HUES6 (cell line): ENCODE measurements around the gene ABL2.

Experiments used
- H3K27ac ChIP-seq: 2 replicates; pipeline ENCODE4 v1.7.0; 2013; ENCODE audit warnings: low read depth, mild to moderate bottlenecking, low read length, inconsistent platforms
- H3K27me3 ChIP-seq: 2 replicates; pipeline ENCODE4 v1.6.1; 2013; ENCODE audit warnings: low read length; ENCODE audit not compliant: control insufficient read depth, insufficient read depth
- H3K36me3 ChIP-seq: 2 replicates; pipeline ENCODE4 v1.6.1; 2013; ENCODE audit warnings: low read length; ENCODE audit not compliant: control insufficient read depth, insufficient read depth
- H3K4me1 ChIP-seq: 2 replicates; pipeline ENCODE4 v1.6.1; 2013; ENCODE audit warnings: low read length; ENCODE audit not compliant: control insufficient read depth, insufficient read depth
- H3K4me3 ChIP-seq: 2 replicates; pipeline ENCODE4 v1.5.1; 2013; ENCODE audit warnings: low read depth, low read length
- H3K9ac ChIP-seq: one replicate; pipeline ENCODE4 v1.6.1; 2013; ENCODE audit warnings: mild to moderate bottlenecking, low read length
- H3K9me3 ChIP-seq: 2 replicates; pipeline ENCODE4 v1.6.1; 2013; ENCODE audit warnings: low read depth, low read length; ENCODE audit not compliant: control insufficient read depth, insufficient read depth

Gene ABL2

DNA sequence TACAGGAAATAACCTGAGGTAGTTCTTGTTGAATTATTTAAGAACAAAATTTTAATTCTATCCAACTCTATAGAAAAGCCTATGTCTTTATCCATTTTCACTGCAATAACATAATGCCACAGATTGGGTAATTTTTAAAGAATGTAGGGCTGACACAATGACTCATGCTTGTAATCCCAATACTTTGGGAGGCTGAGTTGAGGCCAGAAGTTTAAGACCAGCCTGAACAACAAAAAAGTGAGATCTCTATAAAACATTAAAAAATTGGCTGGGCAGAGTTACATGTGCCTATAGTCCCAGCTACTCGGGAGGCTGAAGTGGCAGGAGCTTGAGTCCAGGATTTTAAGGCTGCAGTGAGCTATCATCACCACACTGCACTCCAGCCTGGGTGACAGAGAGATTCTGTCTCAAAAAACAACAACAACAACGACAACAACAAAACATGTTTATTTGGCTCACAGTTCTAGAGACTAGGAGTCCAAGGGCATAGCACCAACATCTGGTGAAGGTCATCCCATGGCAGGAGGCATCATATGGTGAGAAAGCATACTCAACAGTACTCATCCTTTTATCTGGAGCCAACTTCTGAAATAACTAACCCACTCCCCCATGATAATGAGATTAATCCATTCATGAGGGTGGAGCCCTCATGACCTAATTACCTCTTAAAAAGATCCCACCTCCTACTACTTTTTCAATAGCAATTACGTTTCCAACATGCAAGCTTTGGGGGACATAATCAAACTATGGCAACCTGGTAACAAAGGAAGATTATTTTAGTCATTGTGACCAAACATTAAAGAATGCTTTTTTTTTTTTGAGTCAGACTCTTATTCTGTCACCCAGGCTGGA lies 59.6 kb downstream of the ABL2 start:
- no peaks in the 10 kb centered on the region for H3K9me3 ChIP-seq
- H3K27me3 ChIP-seq: no peaks in the 10 kb centered on the region
- no peak overlapping the region for H3K27ac ChIP-seq
- no peaks in the 10 kb centered on the region for H3K36me3 ChIP-seq
- no peak overlapping the region for H3K9ac ChIP-seq
- H3K4me1 ChIP-seq: no peaks in the 10 kb centered on the region
- H3K4me3 ChIP-seq: no peak overlapping the region

DNA sequence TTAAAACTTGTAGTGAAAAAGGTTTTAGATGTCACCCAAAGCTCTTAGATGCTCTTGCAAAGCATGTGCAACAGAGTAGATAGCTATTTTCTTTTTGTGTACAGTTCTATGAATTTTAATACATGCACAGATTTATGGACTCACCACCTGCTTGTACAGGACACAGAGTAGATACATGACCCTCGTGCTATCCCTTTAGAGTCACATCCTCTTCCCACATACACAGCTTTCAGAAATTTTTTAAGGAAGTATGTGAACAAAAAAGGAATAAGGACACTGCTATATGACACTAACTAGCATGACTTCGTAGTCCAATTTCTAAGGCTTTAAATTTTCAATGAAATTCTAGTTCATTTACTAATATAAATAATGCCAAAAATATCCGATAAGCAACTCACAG lies 60.9 kb downstream of the ABL2 start:
- Histone ChIP-seq H3K36me3 (no peaks in the 10 kb centered on the region), H3K9ac (no peak overlapping the region), H3K9me3 (no peaks in the 10 kb centered on the region), H3K27me3 (no peaks in the 10 kb centered on the region), H3K4me3 (no peak overlapping the region), H3K4me1 (peaks cover 6% of the 10 kb centered on the region; the same call in 1 of the 2 replicates), H3K27ac (no peak overlapping the region)

DNA sequence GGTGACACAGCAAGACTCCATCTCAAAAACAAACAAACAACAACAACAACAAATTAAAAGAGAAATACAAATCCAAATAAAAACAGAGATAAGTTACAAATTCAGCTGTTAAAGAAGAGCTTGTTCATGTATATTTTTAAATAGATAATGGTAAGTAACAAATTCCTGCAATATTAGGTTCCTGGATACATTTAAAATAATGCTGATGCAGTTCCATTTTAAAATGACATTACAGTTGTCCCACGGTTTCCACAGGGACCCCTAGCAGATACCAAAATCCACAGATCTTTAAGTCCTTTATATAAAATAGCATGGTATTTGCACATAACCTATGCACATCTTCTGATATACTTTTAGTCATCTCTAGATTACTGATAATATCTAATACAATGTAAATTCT lies 61.5 kb downstream of the ABL2 start:
- H3K9me3 ChIP-seq: no peaks in the 10 kb centered on the region
- no peak overlapping the region for H3K4me3 ChIP-seq
- no peak overlapping the region for H3K9ac ChIP-seq
- no peak overlapping the region for H3K27ac ChIP-seq
- peaks cover 10% of the 10 kb centered on the region; the same call in 1 of the 2 replicates for H3K4me1 ChIP-seq
- H3K27me3 ChIP-seq: no peaks in the 10 kb centered on the region
- no peaks in the 10 kb centered on the region for H3K36me3 ChIP-seq

DNA sequence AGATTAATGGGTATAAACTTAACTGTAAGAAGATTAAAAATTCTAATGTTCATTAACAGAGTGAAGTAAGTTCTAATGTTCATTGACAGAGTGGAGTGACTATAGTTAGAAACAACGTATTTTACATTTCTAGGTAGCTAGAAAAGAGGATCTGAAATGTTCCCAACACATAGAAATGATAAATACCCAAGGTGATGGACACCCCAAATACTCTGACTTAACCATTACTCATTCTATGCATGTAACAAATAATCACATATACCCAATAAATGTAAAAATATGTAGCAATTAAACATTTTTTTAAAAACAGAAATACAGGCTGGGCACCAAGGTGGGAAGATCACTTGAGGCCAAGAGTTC lies 62.1 kb downstream of the ABL2 start:
- Histone ChIP-seq H3K9ac (no peak overlapping the region), H3K9me3 (no peaks in the 10 kb centered on the region), H3K36me3 (no peaks in the 10 kb centered on the region), H3K4me3 (no peak overlapping the region), H3K27ac (no peak overlapping the region), H3K4me1 (peaks cover 11% of the 10 kb centered on the region; the same call in 1 of the 2 replicates), H3K27me3 (no peaks in the 10 kb centered on the region)

DNA sequence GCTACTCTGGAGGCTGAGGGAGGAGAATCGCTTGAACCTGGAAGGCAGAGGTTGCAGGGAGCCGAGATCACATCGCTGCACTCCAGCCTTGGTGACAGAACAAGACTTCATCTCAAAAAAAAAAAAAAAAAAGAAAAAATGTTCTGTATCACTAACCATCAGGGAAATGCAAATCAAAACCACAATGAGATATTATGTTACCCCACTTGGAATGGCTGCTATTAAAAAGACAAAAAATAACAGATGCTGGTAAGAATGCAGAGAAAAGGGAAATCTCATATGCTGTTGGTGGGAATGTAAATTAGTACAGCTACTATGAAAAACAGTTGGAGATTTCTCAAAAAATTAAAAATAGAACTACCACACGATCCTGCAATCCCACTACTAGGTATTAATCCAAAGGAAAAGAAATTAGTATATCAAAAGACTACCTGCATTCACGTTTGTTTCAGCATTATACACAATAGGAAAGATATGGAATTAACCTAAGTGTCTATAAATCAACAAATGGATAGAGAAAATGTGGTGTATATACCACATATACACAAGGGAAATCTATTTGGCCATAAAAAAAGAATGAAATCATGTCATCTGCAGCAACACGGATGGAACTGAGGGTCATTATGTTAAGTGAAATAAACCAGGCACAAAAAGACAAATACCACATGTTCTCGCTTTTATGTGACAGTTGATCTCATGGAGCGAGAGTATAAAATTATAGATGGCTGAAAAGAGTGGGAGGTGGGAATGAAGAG lies 62.6 kb downstream of the ABL2 start:
- no peaks in the 10 kb centered on the region for H3K9me3 ChIP-seq
- H3K4me1 ChIP-seq: peaks cover 11% of the 10 kb centered on the region; the same call in 1 of the 2 replicates
- H3K27me3 ChIP-seq: no peaks in the 10 kb centered on the region
- H3K27ac ChIP-seq: no peak overlapping the region
- H3K36me3 ChIP-seq: no peaks in the 10 kb centered on the region
- H3K9ac ChIP-seq: no peak overlapping the region
- no peak overlapping the region for H3K4me3 ChIP-seq

DNA sequence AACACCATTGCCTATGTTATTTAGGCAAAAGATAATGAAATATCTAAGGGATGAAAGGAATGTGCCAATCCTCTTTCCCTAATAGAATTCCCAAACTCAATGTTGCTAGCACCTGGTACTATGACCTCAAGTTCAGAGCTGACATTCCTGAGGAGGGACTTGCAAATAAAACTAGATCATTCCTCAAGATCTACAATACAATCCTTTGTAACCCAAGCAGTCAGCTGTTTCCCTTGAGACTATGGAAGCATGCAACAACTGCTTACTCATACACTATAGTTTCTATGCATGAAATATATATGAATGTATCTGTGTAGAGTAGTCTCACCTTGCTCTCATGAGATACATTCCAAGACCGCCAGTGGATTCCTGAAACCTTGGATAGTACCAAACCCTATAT lies 65.0 kb downstream of the ABL2 start:
- Histone ChIP-seq H3K9me3 (no peaks in the 10 kb centered on the region), H3K27me3 (no peaks in the 10 kb centered on the region), H3K4me3 (no peak overlapping the region), H3K36me3 (no peaks in the 10 kb centered on the region), H3K4me1 (peaks cover 11% of the 10 kb centered on the region; the same call in 1 of the 2 replicates), H3K27ac (no peak overlapping the region), H3K9ac (no peak overlapping the region)

DNA sequence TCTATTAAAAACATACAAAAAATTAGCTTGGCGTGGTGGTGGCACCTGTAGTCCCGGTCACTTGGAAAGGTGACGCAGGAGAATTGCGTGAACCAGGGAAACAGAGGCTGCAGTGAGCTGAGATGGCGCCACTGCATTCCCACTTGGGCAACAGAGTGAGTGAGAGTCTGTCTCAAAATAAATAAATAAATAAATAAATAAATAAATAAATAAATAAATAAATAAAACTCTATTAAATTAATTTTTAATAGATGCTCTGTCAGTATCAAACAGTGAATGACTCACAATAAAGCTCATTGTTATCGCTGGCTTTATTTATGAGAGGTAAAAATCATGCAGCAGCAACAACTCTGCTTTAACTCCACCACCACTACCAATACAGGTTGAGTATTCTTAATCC lies 72.8 kb downstream of the ABL2 start:
- Histone ChIP-seq H3K9me3 (no peaks in the 10 kb centered on the region), H3K4me3 (no peak overlapping the region), H3K36me3 (no peaks in the 10 kb centered on the region), H3K27me3 (no peaks in the 10 kb centered on the region), H3K9ac (no peak overlapping the region), H3K4me1 (no peaks in the 10 kb centered on the region), H3K27ac (no peak overlapping the region)

DNA sequence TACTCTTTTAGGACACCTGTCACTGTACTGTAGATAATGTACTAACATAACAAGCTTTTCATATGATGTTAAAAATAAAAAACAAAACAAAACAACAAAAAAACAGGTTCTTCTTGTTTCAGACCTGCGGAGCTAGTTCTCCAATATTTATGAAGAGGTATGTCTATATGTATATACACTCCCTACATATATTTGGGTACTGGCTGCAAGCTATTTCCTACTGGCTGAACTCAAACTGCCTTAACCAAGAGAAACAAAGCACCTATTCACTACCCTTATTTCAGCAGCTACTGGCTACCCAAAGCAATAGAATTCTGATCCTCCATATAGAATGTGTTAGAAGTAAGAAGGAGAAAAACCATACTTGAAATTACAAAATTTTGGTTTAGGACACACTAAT lies 73.5 kb downstream of the ABL2 start:
- H3K27me3 ChIP-seq: no peaks in the 10 kb centered on the region
- no peak overlapping the region for H3K27ac ChIP-seq
- no peak overlapping the region for H3K9ac ChIP-seq
- H3K9me3 ChIP-seq: no peaks in the 10 kb centered on the region
- no peaks in the 10 kb centered on the region for H3K4me1 ChIP-seq
- H3K4me3 ChIP-seq: no peak overlapping the region
- H3K36me3 ChIP-seq: no peaks in the 10 kb centered on the region

DNA sequence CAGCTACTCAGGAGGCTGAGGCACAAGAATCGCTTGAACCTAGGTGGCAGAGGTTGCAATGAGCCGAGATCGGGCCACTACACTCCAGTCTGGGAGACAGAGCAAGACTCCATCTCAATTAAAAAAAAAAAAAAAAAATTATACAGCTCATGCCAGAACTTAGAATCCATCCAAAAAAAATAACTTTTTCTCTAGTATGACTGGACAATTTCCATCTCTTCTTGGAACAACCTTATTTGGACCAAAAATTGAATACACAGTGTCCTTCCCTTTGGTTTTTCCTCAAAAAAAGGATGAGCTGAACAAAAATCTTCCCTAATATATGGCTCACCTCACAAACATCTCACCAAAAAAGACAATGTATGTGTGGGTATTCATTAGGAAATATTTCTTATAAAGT lies 73.9 kb downstream of the ABL2 start:
- Histone ChIP-seq H3K27me3 (no peaks in the 10 kb centered on the region), H3K27ac (no peak overlapping the region), H3K4me3 (no peak overlapping the region), H3K9me3 (no peaks in the 10 kb centered on the region), H3K36me3 (no peaks in the 10 kb centered on the region), H3K4me1 (no peaks in the 10 kb centered on the region), H3K9ac (no peak overlapping the region)

DNA sequence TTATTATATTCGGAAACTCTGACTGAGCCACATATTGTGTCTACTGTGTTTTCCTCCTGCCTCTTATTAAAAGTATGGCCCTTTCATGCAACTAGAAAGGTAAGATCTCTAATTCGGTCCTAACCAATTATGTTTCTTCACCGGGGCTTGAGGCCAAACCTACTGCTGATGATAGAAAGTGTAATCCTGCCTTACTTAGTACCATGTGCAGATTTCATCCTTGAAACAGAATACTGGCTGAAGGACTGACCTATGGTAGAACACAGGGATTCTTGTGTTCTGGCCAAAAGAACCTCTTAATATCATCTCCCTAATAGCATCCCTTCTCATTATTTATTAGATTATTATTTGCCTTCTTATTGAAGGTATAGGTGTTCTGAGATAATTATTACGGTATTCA lies 75.0 kb downstream of the ABL2 start:
- Histone ChIP-seq H3K27ac (no peak overlapping the region), H3K36me3 (no peaks in the 10 kb centered on the region), H3K9ac (no peak overlapping the region), H3K9me3 (0 out of 2 replicates have a peak, but pooled peaks cover 8% of the 10 kb centered on the region), H3K4me1 (no peaks in the 10 kb centered on the region), H3K4me3 (no peak overlapping the region), H3K27me3 (no peaks in the 10 kb centered on the region)

DNA sequence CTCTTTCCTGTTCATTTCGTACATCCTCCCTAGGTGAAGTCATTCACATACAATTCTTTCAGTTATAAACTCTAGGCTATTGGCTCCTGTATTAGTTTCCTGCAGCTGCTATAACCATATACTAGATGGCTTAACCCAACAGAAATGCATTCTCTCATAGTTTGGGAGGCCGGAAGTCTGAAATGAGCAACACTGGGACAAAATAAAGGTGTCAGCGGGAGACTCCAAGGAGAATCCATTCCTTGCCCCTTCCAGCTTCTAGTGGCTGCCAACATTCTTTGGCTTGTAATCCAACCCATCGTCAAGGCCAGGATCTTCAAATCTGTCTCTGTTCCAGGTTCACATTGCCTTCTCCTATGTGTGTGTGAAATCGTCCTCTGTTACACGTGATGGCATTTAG lies 76.3 kb downstream of the ABL2 start:
- H3K4me1 ChIP-seq: no peaks in the 10 kb centered on the region
- no peak overlapping the region for H3K9ac ChIP-seq
- no peak overlapping the region for H3K27ac ChIP-seq
- 0 out of 2 replicates have a peak, but pooled peaks cover 9% of the 10 kb centered on the region for H3K9me3 ChIP-seq
- H3K4me3 ChIP-seq: no peak overlapping the region
- no peaks in the 10 kb centered on the region; the same call in 1 of the 2 replicates for H3K36me3 ChIP-seq
- no peaks in the 10 kb centered on the region for H3K27me3 ChIP-seq
